Measurements from ENCODE around the gene ZFAND2B.

The ZFAND2B gene

GRCh38 chr2:219218217-219218731 lies 11.7 kb downstream of the ZFAND2B start:
- TF ChIP-seq CTCF (IDR thresholded peaks at IDR 0.05): no peak
- peak overlapping the region; percentile 91 to 97 for H3K27ac ChIP-seq
- peak; percentile 92 for DNase-seq (ENCODE audit: low spot score)
- H3K4me3 ChIP-seq: peak overlapping the region; percentile 78

- peak within 1 kb of the TSS; percentile 91 to 97 for H3K27ac ChIP-seq
- no peak for TF ChIP-seq CTCF (IDR thresholded peaks at IDR 0.05)
- H3K4me3 ChIP-seq: peak within 1 kb of the TSS; percentile 78
- DNase-seq (ENCODE audit: low spot score): peak; percentile 99
Measured at GRCh38 chr2:219218732-219219701, 12.4 kb downstream of the ZFAND2B start, which contains the start of gene ABCB6. ABCB6 (minus strand) TSS chr2:219218958; CDS start chr2:219218673, 285 bp downstream.

DNA sequence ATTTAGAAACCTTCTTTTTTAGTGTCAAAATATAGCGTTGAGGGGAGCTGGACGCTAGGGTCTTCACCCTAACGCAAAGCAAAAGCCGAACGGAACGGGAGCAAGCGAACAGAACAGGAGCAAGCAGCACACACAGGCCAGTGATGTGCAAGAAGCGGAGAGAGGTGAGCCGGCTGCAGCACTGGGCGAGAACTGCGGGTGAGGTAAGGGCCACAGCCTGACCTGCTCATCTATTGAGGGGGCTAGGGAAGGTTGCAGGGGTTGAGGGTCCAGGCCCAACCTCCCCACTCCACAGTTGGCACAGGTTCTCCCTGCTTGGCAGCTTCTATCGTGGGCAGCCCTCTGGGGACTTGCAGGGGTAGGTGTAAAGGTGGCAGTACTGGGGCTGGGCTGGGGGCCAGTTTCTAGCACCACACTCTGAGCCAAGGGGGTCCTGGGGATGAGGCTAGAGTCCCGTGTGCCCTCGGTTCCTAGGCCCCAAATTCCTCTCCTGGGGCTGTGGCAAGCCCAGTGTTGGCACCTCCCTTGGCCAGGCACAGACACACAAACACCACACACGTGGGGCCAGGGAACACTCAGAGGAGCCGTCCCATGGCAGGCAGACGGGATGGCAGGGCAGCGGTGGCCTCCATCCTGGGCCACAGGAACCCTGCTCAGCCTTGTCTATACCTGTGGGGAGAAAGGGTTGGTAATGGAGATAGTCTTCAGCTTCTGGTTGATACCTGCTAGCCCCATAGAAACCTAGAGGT lies 13.4 kb downstream of the ZFAND2B start:
- DNase-seq (ENCODE audit: low spot score): no peak
- TF ChIP-seq CTCF (IDR thresholded peaks at IDR 0.05): no peak
- H3K4me3 ChIP-seq: no peak overlapping the region
- peak overlapping the region in 1 of 2 donors; percentile 97 for H3K27ac ChIP-seq

DNA sequence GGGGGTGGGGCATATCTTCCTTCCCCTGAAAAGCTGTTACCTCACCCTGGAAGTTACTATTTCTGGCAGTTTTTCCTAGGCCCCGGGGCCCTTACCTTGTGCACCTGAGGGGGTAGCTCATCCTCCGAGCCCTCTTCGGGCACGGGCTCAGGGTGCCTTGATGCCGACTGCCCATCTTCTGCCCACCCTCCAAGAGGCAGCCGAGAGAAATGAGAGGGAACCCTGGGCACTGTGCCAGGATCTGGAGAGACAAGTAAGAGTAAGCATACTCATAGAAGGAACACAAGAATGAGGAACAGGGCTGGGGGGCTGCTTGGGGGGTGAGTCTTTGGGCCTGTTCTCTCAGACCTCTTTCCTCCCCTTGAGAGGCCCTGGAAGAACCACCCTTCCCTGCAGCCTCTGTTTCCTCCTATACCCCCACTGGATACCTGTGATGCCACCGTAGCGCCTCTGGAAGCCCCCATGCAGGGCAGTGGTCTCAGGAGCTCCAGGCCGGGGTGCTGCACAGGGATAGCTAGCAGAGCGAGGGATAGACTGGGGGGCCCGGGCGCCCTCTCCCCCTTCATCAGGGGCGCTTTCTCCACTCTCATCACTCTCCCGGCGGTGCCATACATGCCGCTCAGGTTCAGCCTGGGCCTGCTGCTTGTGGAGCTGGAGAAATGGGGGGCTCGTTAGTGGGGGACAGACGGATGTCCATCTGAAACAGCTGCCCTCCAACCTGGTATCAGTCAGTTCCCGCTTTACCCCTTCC lies 14.2 kb downstream of the ZFAND2B start:
- no peak overlapping the region for H3K27ac ChIP-seq
- DNase-seq (ENCODE audit: low spot score): no peak
- TF ChIP-seq CTCF (IDR thresholded peaks at IDR 0.05): no peak

DNA sequence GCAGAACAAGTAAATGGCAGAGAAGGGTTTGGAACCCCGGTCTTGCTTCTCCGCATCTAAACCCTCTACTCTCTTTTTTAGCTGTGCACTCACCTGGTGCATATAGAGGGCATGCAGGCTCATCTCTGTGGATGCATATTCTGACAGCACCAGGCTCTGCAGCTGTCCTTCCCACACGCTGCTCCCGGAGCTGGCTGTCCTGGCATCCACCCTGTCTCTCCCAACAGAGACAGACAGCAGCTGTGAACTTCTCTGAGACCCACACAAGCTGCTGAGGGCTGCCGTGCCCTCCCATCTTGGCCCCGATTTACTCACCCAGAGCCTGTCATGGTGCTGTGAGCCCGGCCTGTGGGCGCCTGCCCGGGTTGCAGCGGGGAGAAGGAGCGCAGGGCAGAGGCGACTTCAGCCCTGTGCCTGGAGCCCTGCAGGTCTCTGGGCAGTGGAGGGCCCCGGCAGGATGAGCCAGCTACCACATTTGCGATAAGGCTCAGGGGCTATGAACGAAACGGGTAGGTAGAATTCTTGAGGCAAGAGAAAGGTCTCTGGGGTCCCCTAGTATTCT lies 15.5 kb downstream of the ZFAND2B start:
- Histone ChIP-seq H3K27ac (no peak overlapping the region), H3K4me3 (no peak overlapping the region)
- DNase-seq (ENCODE audit: low spot score): no peak
- no peak for TF ChIP-seq CTCF (IDR thresholded peaks at IDR 0.05)

More for the DNA sequence above, 14.2 kb downstream of the ZFAND2B start:
- H3K4me3 ChIP-seq: no peak overlapping the region
